Smooth muscle cell (in vitro differentiated cells): ENCODE data around the gene KRTAP2-3. TPM values are rescaled to one million over a fixed set of nuclear protein-coding genes. Genes with fewer than 3 reads are reported as not detected.
"Not testable (repeated sequence)": the region's sequence is repeated elsewhere in the genome, so short reads cannot be mapped to it uniquely, and the experiment has no call there.

ENCODE experiments used
- DNase-seq: peaks from one replicate; lab custom pipeline; 2025; ENCODE audit not compliant: unreplicated experiment; lab: John Stamatoyannopoulos, UW
- H2AFZ ChIP-seq: fragments of 200-600 bp; sonication (generic); 2 replicates; pipeline ENCODE4 v1.6.0; 2016; ENCODE audit warnings: antibody characterized with exemption, low read depth, mild to moderate bottlenecking
- H3F3A ChIP-seq: fragments of 200-600 bp; sonication (generic); 2 replicates; pipeline ENCODE4 v1.6.0; 2017; ENCODE audit warnings: antibody characterized with exemption, low read depth
- H3K27ac ChIP-seq: fragments of 200-600 bp; sonication (generic); 2 replicates; pipeline ENCODE4 v1.5.1; 2016; ENCODE audit warnings: low read depth, mild to moderate bottlenecking
- H3K27me3 ChIP-seq: fragments of 200-600 bp; sonication (generic); 2 replicates; pipeline ENCODE4 v1.6.1; 2016; ENCODE audit warnings: low read depth, mild to moderate bottlenecking
- H3K36me3 ChIP-seq: fragments of 200-600 bp; sonication (generic); 2 replicates; pipeline ENCODE4 v1.5.1; 2016; ENCODE audit warnings: low read depth
- H3K4me1 ChIP-seq: fragments of 200-600 bp; sonication (generic); 2 replicates; pipeline ENCODE4 v1.5.1; 2016; ENCODE audit warnings: low read depth
- H3K4me2 ChIP-seq: fragments of 200-600 bp; sonication (generic); 2 replicates; pipeline ENCODE4 v1.6.0; 2016; ENCODE audit warnings: mild to moderate bottlenecking
- H3K4me3 ChIP-seq: fragments of 200-600 bp; sonication (generic); 2 replicates; pipeline ENCODE4 v1.5.1; 2016; ENCODE audit warnings: mild to moderate bottlenecking
- H3K79me2 ChIP-seq: fragments of 200-600 bp; sonication (generic); 2 replicates; pipeline ENCODE4 v1.6.0; 2016; ENCODE audit warnings: low read depth, mild to moderate bottlenecking
- H3K9ac ChIP-seq: fragments of 200-600 bp; sonication (generic); 2 replicates; pipeline ENCODE4 v1.6.0; 2016; ENCODE audit warnings: low read depth
- H3K9me3 ChIP-seq: fragments of 200-600 bp; sonication (generic); replicated peaks from 2 replicates; pipeline ENCODE4 v1.5.1; 2016; ENCODE audit warnings: low read depth
- H4K20me1 ChIP-seq: fragments of 200-600 bp; sonication (generic); 2 replicates; pipeline ENCODE4 v1.6.0; 2016; ENCODE audit warnings: low read depth
- CTCF ChIP-seq: fragments of 200-600 bp; sonication (generic); IDR thresholded peaks from 2 replicates; pipeline ENCODE4 v1.5.1; 2017; ENCODE audit warnings: borderline replicate concordance, mild to moderate bottlenecking, antibody characterized with exemption; ENCODE audit not compliant: insufficient read depth, poor library complexity, severe bottlenecking
- WGBS: methylation state at CpG from one replicate; pipeline ENCODE4 v1.1.7; 2016; ENCODE audit warnings: low lambda C conversion rate; 5-methylcytosine and 5-hydroxymethylcytosine counted together
- polyA plus RNA-seq: library from polyadenylated mRNA; unstranded; fragments of >200 nt; fragmentation: Nextera tagmentation; extraction: Ambion mirVana; gene quantifications from 2 replicates; pipeline ENCODE4 v1.2.1, GENCODE V29; 2016
- total RNA-seq: library from RNA; depleted of rRNA; stranded (reverse); fragments of >200 nt; gene quantifications from 2 replicates; pipeline ENCODE4 v1.2.3, GENCODE V29; 2014

KRTAP2-3 gene
- total and polyA plus RNA-seq, 2 experiments from 2014 or later: 17.3 to 21.0 TPM

- Histone ChIP-seq H3K79me2 (no peaks in the 10 kb centered on the region), H3F3A (no peaks in the 10 kb centered on the region), H3K4me3 (no peak overlapping the region), H3K4me1 (peaks cover 8% of the 10 kb centered on the region), H3K27ac (peak overlapping the region; percentile 53), H3K4me2 (peak overlapping the region; percentile 24), H2AFZ (no peak overlapping the region), H3K36me3 (no peaks in the 10 kb centered on the region), H3K27me3 (no peaks in the 10 kb centered on the region), H3K9ac (no peak overlapping the region), H4K20me1 (no peaks in the 10 kb centered on the region), H3K9me3 (no peaks in the 10 kb centered on the region)
- no peak for TF ChIP-seq CTCF
- no peak for DNase-seq
- WGBS: 35% methylated on average over 1 of the region's 1 CpG
These were observed 44.0 kb upstream of the KRTAP2-3 start for GRCh38 chr17:41103896-41104295.

- Histone ChIP-seq H4K20me1 (no peaks in the 10 kb centered on the region), H3F3A (no peaks in the 10 kb centered on the region), H3K4me3 (no peak within 1 kb of the TSS), H3K79me2 (no peaks in the 10 kb centered on the region), H3K9me3 (no peaks in the 10 kb centered on the region), H3K9ac (no peak within 1 kb of the TSS), H3K27me3 (no peaks in the 10 kb centered on the region), H3K27ac (no peak within 1 kb of the TSS), H3K4me2 (no peak within 1 kb of the TSS), H2AFZ (no peak within 1 kb of the TSS), H3K36me3 (no peaks in the 10 kb centered on the region), H3K4me1 (peaks cover 8% of the 10 kb centered on the region)
- no peak for DNase-seq
- no peak for TF ChIP-seq CTCF
- WGBS: 73% methylated on average over 8 of the region's 10 CpGs
These were observed 41.8 kb upstream of the KRTAP2-3 start, which contains the start of gene KRTAP4-16 for GRCh38 chr17:41101586-41102259. KRTAP4-16 (minus strand) TSS chr17:41102209; CDS start chr17:41102209, 0 bp downstream.

GRCh38 chr17:41099682-41100480 lies 40.0 kb upstream of the KRTAP2-3 start:
- Histone ChIP-seq H3K27ac (peak overlapping the region; percentile 62), H3K4me2 (peak overlapping the region; percentile 61)
- WGBS: 79% methylated on average over 7 of the region's 7 CpGs
- H3K9me3 ChIP-seq, H3K9ac ChIP-seq, H2AFZ ChIP-seq, H3K79me2 ChIP-seq, DNase-seq, H3K36me3 ChIP-seq, H3K4me3 ChIP-seq, H4K20me1 ChIP-seq, H3K4me1 ChIP-seq, H3K27me3 ChIP-seq, H3F3A ChIP-seq: not testable (repeated sequence)

- peak overlapping the region; percentile 39 for H3K27ac ChIP-seq
- DNase-seq: no peak
- peaks cover 4% of the 10 kb centered on the region for H3K4me1 ChIP-seq
- H4K20me1 ChIP-seq: no peaks in the 10 kb centered on the region
- no peaks in the 10 kb centered on the region for H3K9me3 ChIP-seq
- TF ChIP-seq CTCF: no peak
- no peaks in the 10 kb centered on the region for H3K36me3 ChIP-seq
- 72% methylated on average over 6 of the region's 6 CpGs for WGBS
- no peaks in the 10 kb centered on the region for H3K79me2 ChIP-seq
- no peaks in the 10 kb centered on the region for H3F3A ChIP-seq
- no peaks in the 10 kb centered on the region for H3K27me3 ChIP-seq
- peak overlapping the region; percentile 61 for H3K4me2 ChIP-seq
- no peak overlapping the region for H2AFZ ChIP-seq
- H3K9ac ChIP-seq: no peak overlapping the region
- no peak overlapping the region for H3K4me3 ChIP-seq
These were observed 38.6 kb upstream of the KRTAP2-3 start for GRCh38 chr17:41098481-41098880.
